HepG2 (cell line): Measurements from ENCODE around the gene DELE1. TPM values are rescaled to one million over a fixed set of nuclear protein-coding genes. Genes with fewer than 3 reads are reported as not detected.

ENCODE experiments used
- ATAC-seq: fragments of 200-7000 bp; cut with Tn5 transposase; 3 replicates; pipeline ENCODE4 v1.9.1; 2020; ENCODE audit warnings: mild to moderate bottlenecking, moderate library complexity
- BruUV-seq: library from RNA; stranded (reverse); fragments of 400-500 nt; replicated peaks from 2 replicates; lab custom pipeline; 2021; lab: Mats Ljungman, UMichigan
- CTCF ChIA-PET: fragments of 300-600 bp; formaldehyde crosslinking; extraction: SDS; loops from one replicate; lab custom pipeline; 2021; ENCODE audit warnings: low total read pairs, inconsistent platforms, low intra/inter-chr PET ratio; lab: Yijun Ruan, JAX
- POLR2A ChIA-PET: fragments of 350-600 bp; sonication (Branson Sonifier 250); formaldehyde crosslinking; loops from one replicate; lab custom pipeline; 2020; ENCODE audit warnings: antibody characterized with exemption, inconsistent platforms; lab: Yijun Ruan, JAX
- DNase-seq: peaks from one replicate; pipeline ENCODE4 v3.0.0-alpha.2; 2015; ENCODE audit warnings: low spot score
- FAIRE-seq: peaks from 3 replicates; lab custom pipeline; 2011; peaks lifted over from hg19 to GRCh38; lab: Jason Lieb, UNC
- H2AFZ ChIP-seq: one replicate; pipeline ENCODE4 v1.6.1; 2011; ENCODE audit warnings: low read length, inconsistent platforms
- H3K27ac ChIP-seq: fragments of 300-600 bp; 3 replicates; pipeline ENCODE4 v1.8.0; 2011; ENCODE audit warnings: mixed run types, mild to moderate bottlenecking, mixed read lengths, low read length, inconsistent platforms; ENCODE audit not compliant: insufficient read depth; ENCODE audit errors: extremely low read length
- H3K27me3 ChIP-seq, 2 experiments: fragments of 200-600 bp in 1 of 2; 2 replicates in 1 of 2; 3 replicates in 1 of 2; pipeline versions ENCODE4 v1.6.0 to v1.8.0; 2011; ENCODE audit warnings: low read length in 2 of 2, mild to moderate bottlenecking in 2 of 2, moderate library complexity in 2 of 2, inconsistent platforms in 1 of 2; ENCODE audit not compliant: insufficient read depth in 2 of 2, control insufficient read depth in 1 of 2
- H3K36me3 ChIP-seq, 2 experiments: fragments of 200-600 bp in 1 of 2; replicated peaks in 1 of 2; 2 replicates in 1 of 2; 3 replicates in 1 of 2; pipeline versions ENCODE4 v1.5.1 to v1.8.0; 2011; ENCODE audit warnings: low read length in 2 of 2, inconsistent platforms in 1 of 2; ENCODE audit not compliant: insufficient read depth in 2 of 2, control insufficient read depth in 1 of 2
- H3K4me1 ChIP-seq: 2 replicates; pipeline ENCODE4 v1.5.1; 2012; ENCODE audit warnings: low read length, inconsistent platforms; ENCODE audit not compliant: insufficient read depth
- H3K4me2 ChIP-seq: 2 replicates; pipeline ENCODE4 v1.6.0; 2011; ENCODE audit warnings: low read depth, low read length, inconsistent platforms
- H3K4me3 ChIP-seq, 3 experiments: fragments of 200-600 bp in 1 of 3; sonication (generic), shearing (Covaris generic) in 1 of 3; replicated peaks in 1 of 3; 2 replicates each; pipeline ENCODE4 v1.5.1; 2011 to 2016; ENCODE audit warnings: low read length in 3 of 3, inconsistent platforms in 2 of 3, low read depth in 2 of 3, mild to moderate bottlenecking in 2 of 3, control low read depth in 1 of 3, mixed read lengths in 1 of 3; ENCODE audit not compliant: insufficient read depth in 1 of 3
- H3K79me2 ChIP-seq: one replicate; pipeline ENCODE4 v1.6.1; 2011; ENCODE audit warnings: low read length, inconsistent platforms; ENCODE audit not compliant: insufficient read depth
- H3K9ac ChIP-seq: 2 replicates; pipeline ENCODE4 v1.6.0; 2011; ENCODE audit warnings: mild to moderate bottlenecking, low read depth, low read length, inconsistent platforms; ENCODE audit not compliant: insufficient read depth
- H3K9me3 ChIP-seq: 2 replicates; pipeline ENCODE4 v1.5.1; 2012; ENCODE audit warnings: mild to moderate bottlenecking, low read length
- H4K20me1 ChIP-seq: 2 replicates; pipeline ENCODE4 v1.6.0; 2011; ENCODE audit warnings: inconsistent platforms, mild to moderate bottlenecking, low read length, moderate library complexity; ENCODE audit not compliant: insufficient read depth
- ADNP ChIP-seq: sonication (generic); formaldehyde crosslinking; IDR thresholded peaks from 2 replicates; pipeline ENCODE4 v1.4.0; 2020; ENCODE audit warnings: missing genetic modification reagents
- CC2D1A ChIP-seq: sonication (generic); formaldehyde crosslinking; IDR thresholded peaks from 2 replicates; pipeline ENCODE4 v1.8.1; 2023; ENCODE audit warnings: mild to moderate bottlenecking, missing genetic modification reagents
- ETV6 ChIP-seq: sonication (generic); formaldehyde crosslinking; conservative IDR thresholded peaks from 2 replicates; pipeline ENCODE4 v1.4.0; 2020; ENCODE audit warnings: missing genetic modification reagents
- FOXP1 ChIP-seq, 2 experiments: fragments of 450-650 bp in 1 of 2; IDR thresholded peaks; 2 replicates each; pipeline ENCODE4 v1.6.1; 2017 to 2018; ENCODE audit warnings: antibody characterized with exemption in 1 of 2
- JUNB ChIP-seq: sonication (generic); formaldehyde crosslinking; IDR thresholded peaks from 2 replicates; pipeline ENCODE4 v1.8.0; 2022; ENCODE audit warnings: missing genetic modification reagents, mild to moderate bottlenecking, borderline replicate concordance
- MXD1 ChIP-seq: sonication (generic); formaldehyde crosslinking; IDR thresholded peaks from 2 replicates; pipeline ENCODE4 v1.4.0; 2020; ENCODE audit warnings: mild to moderate bottlenecking, missing genetic modification reagents
- NFIC ChIP-seq: IDR thresholded peaks from 2 replicates; pipeline ENCODE4 v1.6.1; 2012; ENCODE audit warnings: mild to moderate bottlenecking, low read length, inconsistent platforms
- POLR2AphosphoS5 ChIP-seq: IDR thresholded peaks from 2 replicates; pipeline ENCODE4 v1.6.1; 2012; ENCODE audit warnings: low read depth, low read length
- PREB ChIP-seq: sonication (generic); formaldehyde crosslinking; IDR thresholded peaks from 2 replicates; pipeline ENCODE4 v1.4.0; 2020; ENCODE audit warnings: missing genetic modification reagents
- SMYD3 ChIP-seq: sonication (generic); formaldehyde crosslinking; IDR thresholded peaks from 2 replicates; pipeline ENCODE4 v1.8.1; 2023; ENCODE audit warnings: mild to moderate bottlenecking, missing genetic modification reagents
- SP5 ChIP-seq: IDR thresholded peaks from 2 replicates; pipeline ENCODE4 v1.6.1; 2016; ENCODE audit warnings: low read depth, borderline replicate concordance
- TSC22D2 ChIP-seq: sonication (generic); formaldehyde crosslinking; IDR thresholded peaks from 2 replicates; pipeline ENCODE4 v1.5.1; 2020; ENCODE audit warnings: missing genetic modification reagents, mild to moderate bottlenecking, borderline replicate concordance
- ZBTB42 ChIP-seq: sonication (generic); formaldehyde crosslinking; IDR thresholded peaks from 2 replicates; pipeline ENCODE4 v1.5.0; 2020; ENCODE audit warnings: mild to moderate bottlenecking, missing genetic modification reagents
- ZNF281 ChIP-seq: sonication (generic); formaldehyde crosslinking; IDR thresholded peaks from 2 replicates; pipeline ENCODE4 v1.4.0; 2020; ENCODE audit warnings: missing genetic modification reagents, borderline replicate concordance
- ZNF580 ChIP-seq: IDR thresholded peaks from 2 replicates; pipeline ENCODE4 v1.6.1; 2016; ENCODE audit warnings: low read depth, borderline replicate concordance
- ZNF777 ChIP-seq: sonication (generic); formaldehyde crosslinking; IDR thresholded peaks from 2 replicates; pipeline ENCODE4 v1.4.0; 2020; ENCODE audit warnings: missing genetic modification reagents
- ZNF841 ChIP-seq: sonication (generic); formaldehyde crosslinking; IDR thresholded peaks from 2 replicates; pipeline ENCODE4 v1.8.1; 2023; ENCODE audit warnings: missing genetic modification reagents, borderline replicate concordance
- ZSCAN5A ChIP-seq: sonication (generic); formaldehyde crosslinking; IDR thresholded peaks from 2 replicates; pipeline ENCODE4 v1.8.0; 2022; ENCODE audit warnings: mild to moderate bottlenecking, missing genetic modification reagents, borderline replicate concordance
- WGBS: methylation state at CpG from one replicate; pipeline ENCODE4 v1.1.6; 2017; ENCODE audit warnings: low lambda C conversion rate; 5-methylcytosine and 5-hydroxymethylcytosine counted together
- in situ Hi-C: cut with HindIII; loops from 2 replicates; pipeline ENCODE4 v1.10.0; 2017; ENCODE audit warnings: low pct_unique_long_range_greater_than_20kb; ENCODE audit not compliant: extremely low pct_ligation_motif_present
- intact Hi-C: fragments of 100-400 bp; cut with micrococcal nuclease; formaldehyde crosslinking; loops from one replicate; pipeline ENCODE4 v1.10.0; 2022; ENCODE audit not compliant: unreplicated experiment
- polyA plus RNA-seq, 8 experiments: library from polyadenylated mRNA; depleted of rRNA in 3 of 8; stranded (reverse) in 7 of 8; unstranded in 1 of 8; fragments of >200 nt; fragmentation: Illumina TruSeq in 4 of 8; extraction: Trizol in 4 of 8; gene quantifications; 2 replicates each; pipeline versions ENCODE4 v1.2.1 to v1.2.3, GENCODE V29; 2011 to 2016; ENCODE audit warnings: low read depth in 4 of 8, missing spikeins in 1 of 8, mixed read lengths in 1 of 8; ENCODE audit not compliant: insufficient read depth in 1 of 8
- total RNA-seq, 5 experiments: library from RNA; depleted of rRNA; stranded (reverse); fragments of >200 nt; fragmentation: Illumina TruSeq; extraction: Trizol; gene quantifications; 2 replicates each; pipeline ENCODE4 v1.2.3, GENCODE V29; 2016; ENCODE audit warnings: low read depth in 1 of 5

The DELE1 gene
- total and polyA plus RNA-seq, 2 of the 13 experiments (the other 11 are each of a cell fraction or from before 2014, with no cell fraction given), result 57.5 to 90.3 TPM

- Histone ChIP-seq H3K4me2 (no peak overlapping the region), H3K36me3 (no peaks in the 10 kb centered on the region), H3K9me3 (no peaks in the 10 kb centered on the region), H3K4me1 (peaks cover 7% of the 10 kb centered on the region; the same call in 1 of the 2 replicates), H4K20me1 (no peaks in the 10 kb centered on the region), H3K9ac (no peak overlapping the region), H3K27me3 (peaks cover 0 to 11% of the 10 kb centered on the region in 2 experiments; a peak in 2 of 5 replicates), H3K27ac (no peak overlapping the region), H3K79me2 (no peaks in the 10 kb centered on the region), H3K4me3 (no peak overlapping the region), H2AFZ (no peak overlapping the region)
- ChIA-PET CTCF (no interaction called here), POLR2A (no interaction called here)
- TF ChIP-seq ZNF841 (CRISPR knock-in tag) (no peak), ZSCAN5A (no peak), ZBTB42 (CRISPR knock-in tag) (no peak), SMYD3 (CRISPR knock-in tag) (no peak), MXD1 (CRISPR knock-in tag) (no peak), ADNP (CRISPR knock-in tag) (no peak), ZNF580 (CRISPR knock-in tag) (no peak), FOXP1 (IDR thresholded peaks at IDR 0.05) (no peak), FOXP1 (CRISPR knock-in tag; IDR thresholded peaks at IDR 0.05) (no peak), CC2D1A (CRISPR knock-in tag) (no peak), PREB (CRISPR knock-in tag) (no peak), NFIC (no peak), TSC22D2 (CRISPR knock-in tag) (no peak), SP5 (CRISPR knock-in tag) (no peak), ETV6 (CRISPR knock-in tag) (no peak), ZNF281 (CRISPR knock-in tag) (no peak), POLR2AphosphoS5 (no peak), ZNF777 (CRISPR knock-in tag) (no peak), JUNB (no peak)
- intact Hi-C loops (no loop called here), in situ Hi-C loops (no loop called here)
- DNase-seq, result no peak
- BruUV-seq, result no TSS peak
- ATAC-seq, result no peak
- WGBS, result 31% methylated on average over 4 of the region's 4 CpGs
- FAIRE-seq, result no peak
Observed at GRCh38 chr5:141909212-141909611, 14.5 kb upstream of the DELE1 start.
